Embryonic facial prominence (tissue), 1 donor: ENCODE results near the gene CD274.
"Not testable (repeated sequence)": the region's sequence is repeated elsewhere in the genome, so short reads cannot be mapped to it uniquely, and the experiment has no call there.

Experiments
- DNase-seq: peaks from one replicate; pipeline ENCODE4 v3.0.0-alpha.2; 2016; ENCODE audit errors: extremely low spot score

The CD274 gene

DNA sequence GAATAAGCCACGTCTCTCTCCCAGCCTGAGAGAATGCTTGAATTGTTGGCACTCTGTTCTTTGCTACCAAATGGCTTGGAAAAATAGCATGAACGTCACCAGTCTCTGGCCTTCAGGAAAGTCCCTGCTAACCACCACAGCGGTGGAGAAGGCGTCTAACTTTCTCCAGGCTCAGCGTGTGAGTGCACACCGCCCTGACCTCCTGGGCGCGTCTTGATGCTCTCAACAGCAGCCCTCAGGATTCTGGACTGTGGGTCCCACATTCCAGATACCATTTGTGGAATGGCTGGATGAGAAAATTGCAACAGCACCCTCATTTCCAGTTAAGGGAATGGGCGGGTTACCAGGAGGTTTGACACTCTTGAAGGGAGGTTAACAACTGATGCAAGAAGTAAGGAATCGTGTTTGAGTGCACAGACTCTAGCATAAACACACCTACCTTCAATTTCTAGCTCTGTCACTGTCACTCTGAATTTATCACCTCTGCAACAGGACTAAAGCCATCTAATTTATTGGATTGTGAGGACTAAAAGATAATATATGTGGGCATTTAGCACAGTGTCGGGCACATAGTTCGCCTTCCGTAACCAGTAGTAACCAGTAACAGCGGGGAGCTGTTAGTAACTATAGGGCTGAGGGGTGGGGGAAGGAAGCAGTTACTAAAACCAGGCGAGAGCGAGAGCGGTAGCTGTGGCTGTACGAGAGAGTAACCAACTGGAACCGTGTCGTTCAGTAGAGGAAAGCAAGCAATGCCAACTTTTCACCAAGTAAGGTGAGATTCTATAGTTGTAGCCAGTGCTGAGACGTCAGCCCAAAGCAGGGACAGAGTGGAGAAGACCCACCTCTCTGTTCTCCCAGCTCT lies 11.8 kb upstream of the CD274 start:
- DNase-seq = no peak

DNA sequence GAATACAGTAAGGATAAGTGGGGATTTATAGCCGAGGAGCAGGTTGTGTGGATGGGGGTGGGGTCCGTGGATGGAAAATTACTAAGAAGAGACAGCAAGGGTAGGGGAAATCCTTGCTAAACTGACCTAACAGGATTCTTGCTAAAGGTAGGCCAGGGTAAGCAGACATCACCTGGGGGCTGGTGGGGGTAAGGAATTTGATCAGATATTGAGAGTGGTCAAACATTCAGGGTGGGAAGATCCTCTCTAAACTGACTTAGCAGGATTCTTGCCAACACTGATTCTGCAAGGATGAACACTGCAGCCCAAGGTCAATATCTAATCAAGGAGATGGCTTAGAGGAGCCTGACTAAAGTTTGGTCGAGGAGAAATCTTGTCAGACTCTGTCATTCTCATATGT lies 9.9 kb upstream of the CD274 start:
- DNase-seq = no peak

DNA sequence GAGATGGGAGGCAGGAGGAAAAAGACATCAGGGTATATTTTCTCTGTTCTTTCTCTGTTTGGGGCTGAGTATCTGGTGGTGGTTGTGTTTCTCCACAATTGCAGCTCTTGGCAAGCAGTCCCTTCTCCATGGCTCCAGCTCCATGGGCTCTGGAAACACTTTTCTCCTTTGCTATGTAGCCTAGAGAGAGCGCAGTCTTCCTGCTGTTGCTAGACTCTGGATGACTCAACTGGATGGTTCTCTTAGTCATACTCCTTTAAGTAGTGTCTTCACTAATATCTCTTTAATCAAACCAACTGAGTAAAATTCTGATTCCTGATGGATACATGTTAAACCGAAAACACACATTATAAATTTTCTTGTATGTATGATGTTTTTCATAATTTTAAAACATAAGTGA lies 9.3 kb upstream of the CD274 start:
- DNase-seq = no peak

DNA sequence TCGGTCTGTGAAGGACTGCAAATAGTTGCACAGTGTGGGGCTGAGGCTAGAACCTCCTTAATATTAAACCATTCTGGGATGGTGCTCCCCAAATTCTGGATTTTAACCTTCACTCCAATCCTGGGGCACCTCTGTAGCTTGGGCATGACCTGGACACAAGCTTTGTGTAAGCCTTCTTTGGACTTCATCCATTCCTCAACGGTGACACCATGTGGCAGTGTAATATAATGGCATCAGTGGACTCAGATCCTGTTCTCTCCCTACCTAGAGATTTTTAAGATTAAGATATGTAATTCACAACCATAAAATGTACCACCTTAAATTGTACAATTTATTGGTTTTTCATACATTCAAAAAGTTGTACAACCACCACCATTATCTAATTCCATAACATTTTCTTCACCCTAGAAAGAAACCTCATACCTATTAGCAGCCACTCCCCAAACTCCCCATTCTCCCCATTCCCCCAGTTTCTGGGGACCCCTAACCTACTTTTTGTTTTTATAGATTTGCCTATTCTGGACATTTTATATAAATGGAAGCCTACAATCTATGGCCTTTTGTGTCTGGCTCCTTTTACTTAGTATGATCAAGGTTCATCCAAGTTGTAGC lies 7.8 kb upstream of the CD274 start:
- no peak for DNase-seq

DNA sequence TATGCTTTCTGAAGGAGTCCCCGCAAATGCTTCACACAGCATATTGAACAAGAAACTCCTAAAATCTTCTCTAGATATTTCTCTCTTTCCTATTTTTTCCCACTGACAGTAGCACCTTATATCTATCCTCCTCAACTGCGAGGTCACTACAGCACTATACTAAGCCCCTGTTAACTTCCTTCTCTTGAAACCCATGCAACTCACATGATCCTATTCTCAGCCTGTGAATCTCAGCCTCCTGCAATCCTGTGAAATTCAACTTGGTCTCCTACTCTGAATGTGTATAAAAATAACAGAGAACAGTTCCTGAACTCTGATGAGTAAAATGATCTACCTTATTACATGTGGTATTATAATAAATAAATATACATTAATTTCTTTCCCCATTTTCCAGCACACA lies 6.5 kb upstream of the CD274 start:
- DNase-seq = no peak

DNA sequence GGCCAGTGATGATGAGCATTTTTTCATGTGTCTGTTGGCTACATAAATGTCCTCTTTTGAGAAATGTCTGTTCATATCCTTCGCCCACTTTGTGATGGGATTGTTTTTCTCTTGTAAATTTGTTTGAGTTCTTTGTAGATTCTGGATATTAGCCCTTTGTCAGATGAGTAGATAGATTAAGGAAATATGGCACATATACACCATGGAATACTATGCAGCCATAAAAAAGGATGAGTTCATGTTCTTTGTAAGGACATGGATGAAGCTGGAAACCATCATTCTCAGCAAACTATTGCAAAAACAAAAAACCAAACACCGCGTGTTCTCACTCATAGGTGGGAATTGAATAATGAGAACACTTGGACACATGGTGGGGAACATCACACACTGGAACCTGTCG lies 5.2 kb upstream of the CD274 start:
- not testable (repeated sequence) for DNase-seq

DNA sequence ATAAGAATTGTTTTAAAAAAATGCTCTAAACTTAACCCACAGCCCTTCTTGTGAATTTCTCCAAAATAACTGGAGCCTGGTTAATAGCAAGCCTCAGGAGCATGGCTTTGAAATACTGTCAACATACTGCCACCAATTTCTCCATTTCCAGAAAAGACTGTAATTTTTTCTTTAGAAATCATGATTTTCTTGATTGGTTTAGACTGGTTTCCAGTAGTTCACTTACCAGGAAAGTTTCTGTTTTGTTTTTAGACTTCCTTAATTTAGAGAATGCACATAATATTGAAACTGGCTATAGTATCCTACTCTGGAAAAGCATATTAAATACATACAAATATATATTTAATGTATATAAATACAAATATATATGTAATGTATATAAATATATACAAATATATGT lies 4.5 kb upstream of the CD274 start:
- DNase-seq = no peak

DNA sequence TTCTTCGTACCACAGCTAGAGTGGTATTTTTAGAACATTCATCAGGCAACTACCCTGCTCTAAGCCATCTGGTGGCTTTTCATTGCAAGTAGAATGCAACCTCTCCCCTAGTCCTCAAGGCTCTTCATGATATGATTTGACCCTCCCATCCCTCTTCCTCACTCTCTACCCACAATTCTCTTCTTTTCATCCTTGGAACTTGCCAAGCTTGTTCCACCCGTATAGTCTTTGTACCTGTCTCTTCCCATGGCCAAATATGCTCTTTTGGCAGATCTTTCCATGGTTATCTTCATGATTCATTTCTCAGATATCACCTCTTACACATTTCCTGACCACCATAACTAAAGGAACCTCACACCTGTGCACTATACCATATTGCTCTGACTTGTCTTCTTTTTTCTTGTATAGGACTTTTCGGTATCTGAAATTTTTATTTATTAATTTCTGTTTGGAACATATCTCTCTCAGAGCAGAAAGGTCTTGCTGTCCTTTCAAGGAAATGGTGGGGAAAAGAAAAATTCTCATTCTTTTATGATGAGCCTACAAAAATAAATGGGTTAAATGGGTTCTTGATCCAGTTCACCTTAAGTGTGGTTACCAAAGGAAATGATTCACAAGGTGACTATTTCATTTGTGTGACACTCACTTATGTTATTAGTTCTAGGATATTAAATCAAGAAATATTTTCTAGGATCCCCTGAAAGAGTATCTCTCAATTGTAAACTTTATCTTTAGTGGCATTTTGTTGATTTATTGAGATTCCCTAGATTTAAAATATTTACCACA lies 3.7 kb upstream of the CD274 start:
- DNase-seq = no peak

DNA sequence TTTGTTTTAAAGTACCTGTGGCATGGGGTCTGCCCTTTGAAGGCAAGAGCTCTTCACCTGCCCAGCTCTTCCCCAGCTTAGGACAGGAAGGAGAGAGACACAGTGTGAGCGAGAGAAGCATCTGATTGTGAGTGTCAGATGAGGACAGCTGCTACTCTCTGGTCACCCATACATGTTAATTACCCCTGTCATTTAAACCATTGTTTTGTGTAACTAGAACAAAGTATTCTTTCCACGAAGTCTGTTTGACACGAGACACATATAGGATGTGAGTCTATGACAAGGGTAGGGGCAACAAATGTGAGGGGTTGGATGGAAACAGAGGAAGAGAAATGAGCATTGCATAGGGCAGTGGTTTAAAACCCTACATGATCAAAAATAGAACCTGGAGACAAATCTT lies 3.0 kb upstream of the CD274 start:
- DNase-seq = no peak

DNA sequence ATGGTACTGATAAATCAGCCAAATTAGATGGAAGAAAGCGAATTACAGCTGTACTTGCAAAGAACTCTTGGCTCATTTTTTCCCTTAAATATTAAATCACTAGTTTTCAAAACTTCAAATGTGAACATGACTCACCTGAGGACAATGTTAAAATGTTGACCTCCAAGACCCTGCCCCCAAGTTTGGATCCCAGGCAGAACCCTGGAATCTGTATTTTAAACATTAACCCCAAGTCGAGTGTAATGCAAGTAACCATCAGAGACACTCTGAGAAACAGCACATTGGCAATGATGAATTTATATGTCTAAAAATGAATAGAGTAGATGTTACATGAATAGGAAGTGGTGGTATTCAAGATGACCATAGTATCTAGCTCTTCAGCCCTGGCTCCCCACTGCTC lies 2.3 kb upstream of the CD274 start:
- DNase-seq = no peak

DNA sequence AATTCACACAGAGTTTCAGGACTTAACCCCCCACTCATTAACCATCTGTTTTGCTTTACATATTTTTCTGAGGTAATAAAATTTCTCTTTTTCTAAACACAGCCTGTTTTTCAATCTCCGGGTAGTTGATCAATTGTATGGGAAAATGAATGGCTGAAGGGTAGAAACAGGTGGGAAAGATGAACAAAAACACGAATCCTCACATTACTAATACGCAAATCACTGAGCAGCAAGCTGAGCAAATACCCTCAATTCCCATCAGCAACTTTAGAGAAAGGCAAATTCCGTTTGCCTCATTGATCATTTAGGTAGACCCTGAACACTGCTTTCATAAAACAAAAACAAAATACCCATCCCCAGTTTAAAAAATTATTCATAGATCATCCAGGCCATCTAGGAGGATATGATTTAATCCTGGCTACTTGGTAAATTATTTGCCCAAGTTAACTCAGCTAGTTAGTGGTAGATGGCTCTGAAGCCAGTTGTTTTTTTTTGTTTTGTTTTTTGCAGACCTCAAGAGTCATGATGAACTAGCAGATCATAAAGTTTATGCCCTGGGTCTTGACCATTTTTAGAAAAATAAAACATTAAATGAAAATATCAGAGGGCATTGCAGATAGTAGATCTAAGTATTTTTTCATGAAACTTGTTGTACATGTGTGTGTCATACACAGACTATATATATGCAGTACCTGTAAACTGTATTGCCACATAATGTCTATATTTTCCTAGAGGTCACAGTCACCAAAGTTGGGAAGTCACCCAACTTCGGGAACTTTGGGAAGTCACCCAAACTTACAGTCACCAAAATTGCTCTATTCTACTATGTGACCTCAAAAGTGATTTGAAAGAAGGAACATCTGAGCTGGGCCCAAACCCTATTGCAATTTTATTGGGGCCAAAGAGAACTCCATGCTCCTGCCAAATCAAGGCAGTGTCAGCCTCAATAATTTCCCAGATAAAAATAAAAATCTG lies 1.6 kb upstream of the CD274 start:
- no peak for DNase-seq

DNA sequence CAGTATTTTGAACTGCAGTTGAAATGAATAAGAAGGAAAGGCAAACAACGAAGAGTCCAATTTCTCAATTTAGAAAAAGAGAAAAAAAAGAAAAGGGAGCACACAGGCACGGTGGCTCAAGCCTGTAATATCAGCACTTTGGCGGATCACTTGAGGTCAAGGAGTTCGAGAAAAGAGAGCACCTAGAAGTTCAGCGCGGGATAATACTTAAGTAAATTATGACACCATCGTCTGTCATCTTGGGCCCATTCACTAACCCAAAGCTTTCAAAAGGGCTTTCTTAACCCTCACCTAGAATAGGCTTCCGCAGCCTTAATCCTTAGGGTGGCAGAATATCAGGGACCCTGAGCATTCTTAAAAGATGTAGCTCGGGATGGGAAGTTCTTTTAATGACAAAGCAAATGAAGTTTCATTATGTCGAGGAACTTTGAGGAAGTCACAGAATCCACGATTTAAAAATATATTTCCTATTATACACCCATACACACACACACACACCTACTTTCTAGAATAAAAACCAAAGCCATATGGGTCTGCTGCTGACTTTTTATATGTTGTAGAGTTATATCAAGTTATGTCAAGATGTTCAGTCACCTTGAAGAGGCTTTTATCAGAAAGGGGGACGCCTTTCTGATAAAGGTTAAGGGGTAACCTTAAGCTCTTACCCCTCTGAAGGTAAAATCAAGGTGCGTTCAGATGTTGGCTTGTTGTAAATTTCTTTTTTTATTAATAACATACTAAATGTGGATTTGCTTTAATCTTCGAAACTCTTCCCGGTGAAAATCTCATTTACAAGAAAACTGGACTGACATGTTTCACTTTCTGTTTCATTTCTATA lies 602 bp upstream of the CD274 start:
- no peak for DNase-seq

DNA sequence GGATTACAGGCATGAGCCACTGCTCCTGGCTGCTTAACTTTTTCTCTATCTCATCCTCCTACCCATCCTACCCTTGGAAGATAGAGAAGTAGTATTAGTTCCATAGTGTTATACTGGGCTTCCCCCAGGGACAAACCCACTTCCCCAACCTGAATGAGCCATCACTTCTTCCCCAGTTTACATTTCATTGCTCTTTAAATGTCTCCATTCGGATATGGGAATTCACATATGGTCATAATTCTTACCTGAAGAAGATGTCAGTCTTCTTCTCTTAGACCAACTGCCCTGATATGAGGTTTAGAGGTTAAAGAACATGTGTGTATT lies 1.9 kb downstream of the CD274 start:
- no peak for DNase-seq

DNA sequence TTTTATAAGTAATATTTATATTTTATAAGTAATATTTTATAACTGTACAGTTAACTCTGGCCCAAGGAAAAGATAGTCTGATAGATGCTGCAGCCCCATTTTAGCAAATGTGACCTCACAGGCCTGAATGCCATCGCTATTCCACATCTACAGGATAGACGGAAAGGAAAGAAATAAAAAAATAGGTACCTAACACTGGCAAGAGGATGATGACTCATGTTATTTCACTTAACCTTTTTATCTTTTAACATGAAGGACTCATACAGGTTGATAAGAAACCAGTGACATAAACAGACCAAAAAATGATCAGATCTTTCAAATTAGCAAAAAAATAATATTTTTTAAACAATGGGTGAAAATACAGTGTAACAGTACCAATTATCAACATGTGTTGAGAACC lies 2.7 kb downstream of the CD274 start:
- DNase-seq = no peak

DNA sequence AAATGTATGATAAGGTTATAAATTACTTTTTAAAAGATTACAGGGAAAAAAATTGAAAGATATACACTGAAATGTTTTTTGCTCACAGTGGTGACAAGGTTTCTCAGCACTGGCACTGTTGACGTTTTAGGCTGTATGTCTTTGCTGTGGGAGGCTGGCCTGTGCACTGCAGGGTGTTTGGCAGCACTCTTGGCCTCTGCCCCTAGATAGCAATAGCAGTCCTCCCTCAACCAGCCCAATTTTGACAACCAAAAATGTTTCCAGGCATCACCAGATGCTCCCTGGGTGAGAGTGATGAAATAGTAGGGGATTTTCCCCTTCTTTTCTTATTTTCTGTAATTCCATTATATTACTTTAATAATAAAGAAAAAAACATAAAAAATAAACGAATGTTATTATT lies 3.3 kb downstream of the CD274 start:
- no peak for DNase-seq

DNA sequence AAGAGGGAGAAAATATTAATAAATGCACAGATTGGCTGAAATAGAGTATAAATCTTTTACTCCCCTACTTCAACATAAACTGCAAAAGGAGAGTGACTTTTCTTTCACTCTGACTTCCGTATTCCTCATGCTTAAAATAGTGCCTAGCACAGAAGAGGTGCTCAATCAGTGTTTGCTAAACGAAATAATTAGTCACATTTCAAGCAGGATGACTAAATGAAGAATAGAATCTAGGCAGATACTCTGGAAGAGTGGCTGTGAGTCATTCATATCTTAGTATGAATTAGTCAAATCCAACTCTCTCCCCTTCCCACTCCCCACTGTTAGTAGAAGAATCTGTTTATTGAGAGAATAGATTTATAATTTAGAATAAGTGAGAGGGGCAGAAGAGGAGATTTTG lies 4.8 kb downstream of the CD274 start:
- DNase-seq = no peak

DNA sequence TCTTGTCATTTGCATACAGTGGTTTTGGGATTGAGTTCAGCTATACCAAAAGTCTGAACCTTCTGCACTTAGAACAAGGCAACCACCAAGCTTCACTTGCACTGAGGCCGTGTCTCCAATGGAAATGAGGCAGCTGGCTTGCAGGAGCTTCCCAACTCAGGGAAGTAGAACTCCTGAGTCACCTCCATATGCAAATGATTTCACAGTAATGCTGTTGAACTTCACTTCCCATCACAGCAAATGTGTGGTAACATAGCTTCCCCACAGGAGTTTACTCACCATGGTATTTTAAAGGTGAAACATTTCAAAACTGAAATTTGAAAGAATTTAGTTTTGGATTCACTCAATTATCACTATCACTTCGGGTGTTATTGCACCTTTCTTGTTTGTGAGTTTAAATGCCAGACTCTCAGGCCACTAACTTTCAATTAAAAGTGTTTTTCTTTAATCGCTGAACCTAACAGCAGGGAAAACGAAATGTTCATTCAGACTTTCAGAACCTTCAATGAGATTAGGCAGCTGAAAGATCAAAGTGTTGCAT lies 9.0 kb downstream of the CD274 start:
- no peak for DNase-seq

DNA sequence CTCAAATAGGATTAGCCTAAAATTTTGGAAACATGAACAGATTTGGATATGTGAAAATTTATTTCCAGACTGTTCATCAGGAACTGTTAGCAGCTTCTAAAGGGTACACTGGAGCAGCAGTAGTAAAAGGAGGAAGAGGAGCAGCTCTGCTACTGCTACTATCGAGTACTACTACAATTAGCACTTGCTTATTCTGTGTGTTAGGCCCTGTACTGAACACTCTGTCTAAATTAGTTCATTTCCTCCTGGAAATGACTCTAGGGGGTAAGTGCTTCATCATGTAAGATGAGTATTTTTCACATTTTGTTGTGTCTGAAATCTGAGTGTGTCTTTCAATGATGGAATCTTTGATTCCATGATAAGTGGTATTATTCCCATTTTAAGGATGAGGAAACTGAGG lies 9.8 kb downstream of the CD274 start:
- no peak for DNase-seq

DNA sequence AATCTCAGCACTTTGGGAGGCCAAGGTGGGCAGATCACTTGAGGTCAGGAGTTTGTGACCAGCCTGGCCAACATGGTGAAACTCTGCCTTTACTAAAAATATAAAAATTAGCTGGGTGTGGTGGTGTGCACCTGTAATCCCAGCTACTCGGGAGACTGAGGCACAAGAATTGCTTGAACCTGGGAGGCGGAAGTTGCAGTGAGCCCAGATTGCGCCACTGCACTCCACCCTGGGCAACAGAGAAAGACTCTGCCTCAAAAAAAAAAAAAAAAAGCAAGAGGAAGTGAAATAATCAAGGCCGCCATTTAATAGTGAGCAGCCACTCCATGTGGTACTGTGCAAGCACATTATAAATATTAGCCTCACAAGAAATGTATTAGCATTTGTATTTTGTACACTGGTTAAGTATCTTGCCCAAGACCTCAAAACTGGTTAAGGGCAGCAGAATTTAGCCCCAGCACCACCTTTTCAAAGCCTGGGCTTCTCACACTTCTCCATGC lies 14.5 kb downstream of the CD274 start:
- not testable (repeated sequence) for DNase-seq

DNA sequence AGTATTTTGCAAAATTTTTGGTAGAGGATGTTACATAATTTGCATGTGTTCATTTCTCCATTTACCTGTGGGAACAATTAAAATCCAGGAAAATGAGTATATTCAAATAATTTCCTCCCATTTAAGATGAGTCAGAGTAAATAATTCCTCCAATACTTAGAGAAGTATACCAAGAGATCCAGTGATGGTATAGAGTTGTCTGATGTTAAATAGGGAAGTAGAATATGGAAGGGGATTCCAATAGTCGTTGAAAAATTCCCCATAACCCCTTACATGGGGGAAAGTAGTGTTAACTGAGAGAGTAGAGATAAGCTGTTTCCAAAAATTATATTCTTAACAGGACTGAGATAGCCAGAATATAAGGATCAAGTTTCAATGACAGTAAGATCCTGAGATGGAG lies 15.7 kb downstream of the CD274 start:
- DNase-seq = no peak
